ENCODE data around the gene CTSE. TPM values are rescaled to one million over a fixed set of nuclear protein-coding genes. Genes with fewer than 3 reads are reported as not detected.

CTSE gene
- total and polyA plus RNA-seq, 2 donors (not counting 1 experiment from before 2014, with no cell fraction given), result not detected

GRCh38 chr1:205988585-205988995 lies 35.1 kb downstream of the CTSE start:
- Histone ChIP-seq H3K4me2 (replicated peaks; ENCODE audit: low read depth, low read length, poor library complexity, severe bottlenecking) (no peak overlapping the region), H3K27ac (ENCODE audit: low read length in 2 of 2) (no peak overlapping the region), H3K4me3 (ENCODE audit: control extremely low read depth in 1 of 5, extremely low read depth in 1 of 5, insufficient read depth in 1 of 5, low read depth in 2 of 5, low read length in 4 of 5) (no peak overlapping the region), H3K9ac (ENCODE audit: low read length) (no peak overlapping the region), H3K9me3 (ENCODE audit: control extremely low read depth in 1 of 3, control insufficient read depth in 2 of 3, insufficient read depth in 1 of 3, low read length in 2 of 3) (no peaks in the 10 kb centered on the region), H3K36me3 (replicated peaks in 1 of 2; ENCODE audit: control extremely low read depth in 1 of 2, control insufficient read depth in 1 of 2, extremely low read depth in 1 of 2, insufficient read depth in 2 of 2, low read length in 1 of 2) (no peaks in the 10 kb centered on the region), H2AFZ (ENCODE audit: insufficient read depth, low read depth, low read length, poor library complexity, severe bottlenecking) (no peak overlapping the region), H4K20me1 (ENCODE audit: control insufficient read depth, insufficient read depth, low read length, poor library complexity, severe bottlenecking) (no peaks in the 10 kb centered on the region), H3K79me2 (ENCODE audit: control insufficient read depth, insufficient read depth, low read length) (no peaks in the 10 kb centered on the region), H3K27me3 (replicated peaks in 1 of 4; ENCODE audit: control extremely low read depth in 1 of 4, control insufficient read depth in 3 of 4, insufficient read depth in 4 of 4, low read length in 3 of 4) (peaks cover 0 to 6% (median 2%) of the 10 kb centered on the region in 4 experiments), H3K4me1 (ENCODE audit: control insufficient read depth in 2 of 2, insufficient read depth in 2 of 2, low read length in 2 of 2) (no peaks in the 10 kb centered on the region)
- Mint-ChIP-seq H3K27me3 (peaks cover 18% of the 10 kb centered on the region), H3K9me3 (ENCODE audit: insufficient read depth) (no peaks in the 10 kb centered on the region), H3K4me1 (no peaks in the 10 kb centered on the region), H3K4me3 (no peak overlapping the region), H3K27ac (no peak overlapping the region)
- ATAC-seq (ENCODE audit: low read depth) (no peak), DNase-seq (no peak)
- POLR2A ChIA-PET, result no interaction called here
- CTCF ChIA-PET, result interaction anchor here (7.4 kb wide), 1 partner anchor 118 kb away, joined by 235 read pairs; no protein-coding TSS in a partner anchor
- TF ChIP-seq EZH2 (IDR thresholded peaks at IDR 0.05; ENCODE audit: borderline replicate concordance, insufficient read depth, low read depth, low read length, poor library complexity, severe bottlenecking) (no peak), CTCF (IDR thresholded peaks at IDR 0.05) (no peak)
- WGBS (ENCODE audit: insufficient coverage), result 96% methylated on average over 8 of the region's 12 CpGs
- intact Hi-C loops (cut with micrococcal nuclease), result no loop called here

DNA sequence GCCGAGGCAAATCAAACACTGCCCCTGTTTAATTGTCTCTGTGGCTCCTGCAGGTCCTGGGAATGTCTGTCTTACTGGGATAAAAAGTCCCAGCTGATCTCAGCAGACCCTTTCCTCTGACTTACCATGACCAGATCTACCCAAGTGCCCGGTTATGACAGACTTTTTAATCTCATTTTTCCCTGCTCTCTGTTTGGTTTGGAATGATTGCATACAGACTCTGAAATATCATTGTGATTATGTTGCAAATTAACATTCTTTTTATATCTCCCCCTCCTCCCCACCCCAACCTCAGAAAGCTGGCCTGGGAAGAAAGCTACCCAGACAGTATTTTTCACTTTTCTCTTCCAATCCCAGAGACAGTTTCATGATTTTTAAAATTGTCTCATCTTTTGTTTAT lies 36.8 kb downstream of the CTSE start:
- Histone ChIP-seq H3K9me3 (ENCODE audit: control extremely low read depth in 1 of 3, control insufficient read depth in 2 of 3, insufficient read depth in 1 of 3, low read length in 2 of 3) (no peaks in the 10 kb centered on the region), H3K36me3 (replicated peaks in 1 of 2; ENCODE audit: control extremely low read depth in 1 of 2, control insufficient read depth in 1 of 2, extremely low read depth in 1 of 2, insufficient read depth in 2 of 2, low read length in 1 of 2) (no peaks in the 10 kb centered on the region), H2AFZ (ENCODE audit: insufficient read depth, low read depth, low read length, poor library complexity, severe bottlenecking) (no peak overlapping the region), H3K9ac (ENCODE audit: low read length) (no peak overlapping the region), H3K4me2 (replicated peaks; ENCODE audit: low read depth, low read length, poor library complexity, severe bottlenecking) (no peak overlapping the region), H3K4me1 (ENCODE audit: control insufficient read depth in 2 of 2, insufficient read depth in 2 of 2, low read length in 2 of 2) (no peaks in the 10 kb centered on the region), H3K4me3 (ENCODE audit: control extremely low read depth in 1 of 5, extremely low read depth in 1 of 5, insufficient read depth in 1 of 5, low read depth in 2 of 5, low read length in 4 of 5) (no peak overlapping the region), H3K27ac (ENCODE audit: low read length in 2 of 2) (no peak overlapping the region), H3K79me2 (ENCODE audit: control insufficient read depth, insufficient read depth, low read length) (no peaks in the 10 kb centered on the region), H3K27me3 (replicated peaks in 1 of 4; ENCODE audit: control extremely low read depth in 1 of 4, control insufficient read depth in 3 of 4, insufficient read depth in 4 of 4, low read length in 3 of 4) (peaks cover 0 to 6% (median 2%) of the 10 kb centered on the region in 4 experiments), H4K20me1 (ENCODE audit: control insufficient read depth, insufficient read depth, low read length, poor library complexity, severe bottlenecking) (no peaks in the 10 kb centered on the region)
- no peaks in the 10 kb centered on the region for H3K9me3 Mint-ChIP-seq (ENCODE audit: insufficient read depth)
- H3K4me1 Mint-ChIP-seq, result no peaks in the 10 kb centered on the region
- DNase-seq (no peak), ATAC-seq (ENCODE audit: low read depth) (no peak)
- H3K27me3 Mint-ChIP-seq, result peaks cover 12% of the 10 kb centered on the region
- CTCF ChIA-PET, result interaction anchor here (0.9 to 7.4 kb wide), 8 partner anchors 9 to 328 kb away, joined by 3 to 235 read pairs (median 5); no protein-coding TSS in a partner anchor
- intact Hi-C loops (cut with micrococcal nuclease), result no loop called here
- H3K27ac Mint-ChIP-seq, result no peak overlapping the region
- no peak overlapping the region for H3K4me3 Mint-ChIP-seq
- WGBS (ENCODE audit: insufficient coverage), result 88% methylated on average over 1 of the region's 2 CpGs
- POLR2A ChIA-PET, result no interaction called here
- TF ChIP-seq EZH2 (IDR thresholded peaks at IDR 0.05; ENCODE audit: borderline replicate concordance, insufficient read depth, low read depth, low read length, poor library complexity, severe bottlenecking) (no peak), CTCF (IDR thresholded peaks at IDR 0.05) (no peak)

All from B cell (primary cell).